GM10847 (cell line): Measurements from ENCODE around the gene BTBD16.

Experiments used
- POLR2A ChIP-seq: IDR thresholded peaks from 2 replicates; pipeline ENCODE4 v1.6.1; 2011; ENCODE audit not compliant: insufficient read length; ENCODE audit errors: extremely low read depth

The BTBD16 gene

DNA sequence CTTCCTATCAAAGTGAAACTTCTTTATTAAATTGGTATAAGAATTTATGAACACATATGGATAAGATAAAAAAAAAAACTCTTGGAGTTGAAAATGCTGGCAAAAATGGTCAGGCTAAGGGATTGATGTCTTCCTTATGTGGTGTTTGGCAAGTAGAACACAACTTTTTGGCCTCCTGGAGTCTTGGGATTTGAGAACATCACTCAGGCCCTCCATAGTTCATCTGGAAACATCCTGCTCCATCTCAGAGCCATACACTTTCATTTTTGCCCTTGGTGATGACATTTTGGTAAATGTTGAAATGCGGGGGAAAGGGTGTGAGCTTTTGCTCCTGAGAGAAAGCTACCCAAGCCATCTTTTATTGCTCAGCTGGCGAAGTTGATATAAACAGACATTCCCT, 27.5 kb upstream of the BTBD16 start:
- no peak for TF ChIP-seq POLR2A

DNA sequence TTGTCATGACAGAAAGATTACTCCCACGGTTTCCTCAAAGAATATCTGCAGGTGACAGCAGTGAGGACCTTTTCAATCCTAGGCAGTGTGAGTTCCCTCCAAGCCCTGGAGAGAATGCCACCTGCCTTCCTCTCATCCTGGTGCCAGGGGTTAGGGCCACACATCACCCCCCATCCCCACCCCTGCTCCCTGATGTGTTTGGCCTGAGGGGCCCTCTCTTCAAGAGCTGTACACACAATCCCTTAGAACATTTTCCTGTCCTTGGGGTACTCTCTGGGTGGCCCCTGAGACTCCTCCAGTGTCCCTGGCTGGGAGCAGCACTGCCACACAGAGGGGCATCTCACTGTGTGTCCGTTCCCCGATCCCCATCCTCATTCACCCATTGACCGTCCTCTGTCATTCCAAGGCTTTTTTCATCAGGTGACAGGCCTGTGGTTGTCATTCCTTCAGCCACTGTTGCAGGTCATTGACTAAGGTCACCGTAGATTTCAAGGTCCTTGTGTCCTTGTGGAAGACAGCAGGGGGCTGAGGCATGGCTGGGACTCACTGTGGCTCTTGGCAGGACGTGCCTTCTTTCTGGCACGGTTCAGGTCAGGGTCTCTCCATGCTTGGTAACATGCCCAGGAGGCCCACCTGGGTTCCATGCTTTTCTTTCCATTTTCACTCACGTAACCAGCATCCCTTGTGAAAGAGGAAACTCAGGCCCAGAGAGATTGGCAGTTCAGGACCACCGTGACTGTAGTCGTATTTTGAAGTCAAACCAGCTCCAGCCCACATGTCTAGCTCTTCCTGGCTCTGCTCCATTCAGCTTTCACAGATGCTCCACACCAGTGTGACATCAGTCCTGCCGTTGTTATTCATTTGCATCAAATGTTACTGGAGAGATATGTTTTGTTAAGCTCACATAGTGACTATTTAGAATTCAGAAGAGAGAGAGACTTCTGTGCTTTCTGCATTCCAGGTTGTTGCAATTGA, 26.8 kb upstream of the BTBD16 start:
- TF ChIP-seq POLR2A: no peak

DNA sequence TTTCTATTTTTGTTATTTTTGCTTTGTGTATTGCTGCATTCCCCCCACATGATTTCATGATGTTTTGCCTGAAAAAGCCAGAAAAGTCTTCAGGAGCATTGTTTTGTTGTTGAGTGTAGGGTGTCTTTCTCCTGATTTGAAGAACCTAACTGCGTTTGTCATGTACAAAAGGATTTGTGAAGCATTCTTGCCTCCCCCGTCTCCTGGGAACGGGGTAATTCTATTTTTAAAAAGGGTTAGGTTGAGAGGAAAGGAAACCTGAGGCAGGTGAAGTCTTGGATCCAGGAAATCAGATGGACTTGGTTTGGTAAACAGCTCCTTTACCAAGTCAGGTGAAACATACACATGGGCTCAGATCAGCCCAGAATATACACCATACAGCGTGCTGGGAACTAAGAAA, 26.0 kb upstream of the BTBD16 start:
- no peak for TF ChIP-seq POLR2A

DNA sequence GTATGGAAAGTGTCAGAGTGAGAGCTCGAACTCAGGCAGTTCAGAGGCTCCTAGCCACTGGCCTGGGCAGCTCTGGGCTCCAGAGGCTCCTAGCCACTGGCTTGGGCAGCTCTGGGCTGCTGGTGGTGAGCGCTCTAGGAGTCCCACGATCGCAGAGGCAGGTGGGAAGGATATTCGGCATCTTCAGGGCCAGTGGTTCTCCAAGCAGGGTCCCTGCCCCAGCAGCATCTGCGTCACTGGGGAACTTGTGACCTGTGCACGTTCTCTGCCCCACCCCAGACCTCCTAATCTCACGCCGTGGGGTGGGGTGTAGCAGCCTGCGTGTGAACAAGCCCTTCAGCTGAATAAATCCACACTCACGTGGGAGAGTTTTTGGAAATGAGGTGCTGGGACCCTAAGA, 25.2 kb upstream of the BTBD16 start:
- TF ChIP-seq POLR2A: no peak

DNA sequence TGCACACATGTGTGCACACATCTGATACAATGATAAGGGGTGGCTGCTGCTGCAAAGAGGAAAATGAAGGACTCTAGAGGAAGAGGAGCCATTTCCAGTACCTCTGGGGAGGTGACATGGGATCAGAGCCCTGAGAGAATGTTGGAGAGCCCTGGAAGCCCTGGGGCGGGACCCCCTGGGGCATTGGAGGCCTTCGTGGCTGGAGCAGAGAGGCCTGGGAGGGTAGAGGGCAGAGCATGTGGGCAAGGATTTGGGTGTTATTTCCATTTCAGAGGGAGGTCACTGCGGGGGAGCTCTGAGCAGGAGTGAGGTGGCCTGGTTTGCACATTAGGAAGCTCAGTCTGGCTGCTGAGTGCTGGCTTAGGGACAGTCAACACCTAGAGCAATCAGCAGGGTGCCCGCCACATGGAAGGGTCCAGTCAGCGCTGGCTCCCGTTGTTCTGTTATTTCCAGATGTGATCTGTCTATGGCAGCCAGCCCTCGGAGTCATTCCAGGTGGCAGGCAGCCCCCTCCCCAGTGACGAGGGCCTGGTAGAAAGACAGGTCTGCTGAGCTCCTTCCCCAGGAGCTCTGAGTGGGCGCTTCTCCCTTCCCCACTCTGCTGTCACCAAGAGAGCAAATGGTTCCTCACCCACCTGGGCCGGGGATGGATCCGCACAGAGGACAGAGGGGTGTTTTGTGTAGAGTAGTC, 24.1 kb upstream of the BTBD16 start:
- no peak for TF ChIP-seq POLR2A

DNA sequence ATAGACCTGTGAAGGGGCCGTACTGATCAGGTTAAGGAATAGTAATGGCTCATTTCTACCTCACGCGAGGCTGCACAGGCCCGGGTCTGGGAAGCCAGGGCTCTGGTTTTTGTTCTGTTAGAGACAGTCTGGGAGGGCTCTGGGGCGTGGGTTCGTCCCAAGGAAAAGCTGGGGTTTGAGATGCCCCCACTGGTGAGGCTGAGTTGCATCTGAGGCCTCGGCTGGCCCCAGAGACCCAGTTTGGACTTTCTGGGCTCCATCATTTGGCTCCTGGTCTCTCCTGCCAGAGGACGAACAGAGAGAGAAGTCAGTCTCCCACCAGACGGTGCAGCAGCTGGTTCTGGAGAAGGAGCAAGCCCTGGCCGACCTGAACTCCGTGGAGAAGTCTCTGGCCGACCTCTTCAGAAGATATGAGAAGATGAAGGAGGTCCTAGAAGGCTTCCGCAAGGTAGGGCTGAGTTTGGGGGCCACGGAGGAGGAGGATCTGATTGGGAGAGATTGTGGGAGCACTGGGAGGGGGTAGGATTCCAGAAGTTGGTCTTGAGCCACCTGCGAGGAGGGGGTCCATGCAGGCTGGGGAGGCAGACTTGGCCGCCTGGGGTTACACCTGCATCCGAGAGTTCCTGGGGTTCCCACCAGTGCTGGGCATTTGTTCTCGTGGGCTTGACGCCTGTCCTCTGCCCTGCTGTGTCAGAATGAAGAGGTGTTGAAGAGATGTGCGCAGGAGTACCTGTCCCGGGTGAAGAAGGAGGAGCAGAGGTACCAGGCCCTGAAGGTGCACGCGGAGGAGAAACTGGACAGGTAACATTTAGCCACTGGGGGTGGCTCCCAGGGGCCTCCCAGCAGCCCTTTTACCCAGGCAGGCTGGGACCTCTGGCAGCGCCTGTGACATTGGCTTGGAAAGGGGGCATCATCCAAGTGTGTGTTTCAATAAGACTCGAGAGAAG, 22.5 kb upstream of the BTBD16 start:
- TF ChIP-seq POLR2A: no peak

DNA sequence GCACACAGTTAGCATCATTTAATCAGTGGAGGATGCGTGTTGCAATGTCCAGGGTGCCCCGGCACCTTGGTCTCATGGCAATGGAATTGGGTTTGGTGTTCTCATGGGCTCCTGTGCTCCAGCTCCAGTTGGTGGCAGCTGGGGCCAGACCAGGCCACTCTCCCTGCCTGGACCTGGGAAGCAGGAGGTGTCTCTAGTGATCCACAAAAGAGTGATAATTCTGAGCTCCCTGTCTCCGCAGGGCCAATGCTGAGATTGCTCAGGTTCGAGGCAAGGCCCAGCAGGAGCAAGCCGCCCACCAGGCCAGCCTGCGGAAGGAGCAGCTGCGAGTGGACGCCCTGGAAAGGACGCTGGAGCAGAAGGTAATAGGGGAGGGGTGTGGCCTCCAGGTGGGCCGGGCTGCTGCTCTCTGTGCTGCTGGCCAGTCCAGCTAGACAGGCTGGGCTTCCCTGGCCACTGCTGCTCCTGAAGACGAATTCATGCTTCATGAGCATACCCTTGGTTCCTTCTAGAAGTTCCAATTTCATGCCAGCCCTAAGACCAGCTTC, 21.7 kb upstream of the BTBD16 start:
- TF ChIP-seq POLR2A: no peak

DNA sequence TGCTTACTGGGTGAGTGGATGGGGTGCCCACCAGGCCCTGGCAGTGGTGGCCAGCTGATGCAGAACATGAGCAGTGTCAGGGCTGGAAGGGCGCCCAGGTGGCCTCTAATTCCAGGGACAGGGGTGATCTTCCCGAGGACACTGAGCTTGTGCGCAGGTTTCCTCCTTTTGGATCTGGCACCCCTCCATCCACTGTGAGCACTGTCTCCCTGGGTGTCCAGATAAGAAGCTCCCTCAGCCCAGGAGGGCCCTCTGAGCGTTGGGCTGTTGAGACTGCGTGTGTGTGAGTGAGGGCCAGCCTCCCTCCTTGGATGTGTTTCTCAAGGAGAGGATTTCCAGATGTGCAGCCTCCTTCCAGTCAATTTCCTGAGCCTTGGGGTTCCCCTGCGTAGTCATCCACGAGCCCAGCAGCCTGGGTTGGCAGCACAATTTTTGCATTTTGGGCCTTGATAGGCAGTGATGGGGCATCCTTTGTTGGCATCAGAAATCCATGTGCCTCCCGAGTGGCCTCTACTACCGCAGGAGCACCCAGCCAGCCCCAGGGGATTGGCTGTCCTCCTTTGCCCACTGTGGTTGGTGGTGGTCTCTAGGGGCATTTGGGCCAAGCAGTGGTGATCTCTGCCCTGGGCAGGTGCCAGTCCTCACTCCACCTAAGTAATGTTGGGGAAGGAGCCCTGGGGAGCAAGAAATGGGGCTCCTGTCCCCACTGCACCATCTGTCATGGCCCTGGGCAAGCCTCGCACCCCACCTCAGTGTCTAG, 20.9 kb upstream of the BTBD16 start:
- no peak for TF ChIP-seq POLR2A

DNA sequence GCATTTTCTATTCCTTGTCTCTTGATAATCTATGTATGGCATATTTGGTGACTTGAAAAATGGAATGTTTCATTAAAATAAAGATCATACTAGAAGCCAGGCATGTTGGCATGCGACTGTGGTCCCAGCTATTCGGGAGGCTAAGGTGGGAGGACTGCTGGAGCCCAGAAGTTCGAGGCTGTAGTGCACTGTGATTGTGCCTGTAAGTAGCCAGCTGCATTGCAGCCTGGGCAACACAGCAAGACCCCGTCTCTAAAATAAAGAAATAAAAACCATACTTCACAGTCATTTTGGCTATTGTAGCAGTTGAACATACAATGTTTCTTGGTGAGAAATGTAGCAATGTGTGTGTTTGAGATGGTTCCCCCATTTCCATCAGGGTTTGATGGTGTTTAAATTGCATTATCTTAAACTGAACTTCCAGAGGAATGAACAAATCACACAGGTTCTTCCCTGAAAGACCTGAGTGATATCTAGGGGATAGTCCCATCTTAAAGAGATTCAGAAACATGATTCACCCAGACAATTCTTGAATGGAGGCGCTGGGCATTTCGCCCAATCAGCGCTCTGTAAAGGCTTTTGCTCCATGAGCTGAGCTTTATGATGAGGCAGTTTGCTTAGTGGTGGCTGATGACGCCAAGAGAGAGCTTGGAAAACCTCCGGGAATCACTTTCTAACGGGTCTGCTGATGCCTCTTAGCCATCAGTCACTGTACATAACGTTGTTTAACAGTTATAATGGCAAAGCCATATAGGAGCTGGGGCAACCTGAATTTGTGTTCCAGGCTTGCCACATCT, 19.4 kb upstream of the BTBD16 start:
- no peak for TF ChIP-seq POLR2A

DNA sequence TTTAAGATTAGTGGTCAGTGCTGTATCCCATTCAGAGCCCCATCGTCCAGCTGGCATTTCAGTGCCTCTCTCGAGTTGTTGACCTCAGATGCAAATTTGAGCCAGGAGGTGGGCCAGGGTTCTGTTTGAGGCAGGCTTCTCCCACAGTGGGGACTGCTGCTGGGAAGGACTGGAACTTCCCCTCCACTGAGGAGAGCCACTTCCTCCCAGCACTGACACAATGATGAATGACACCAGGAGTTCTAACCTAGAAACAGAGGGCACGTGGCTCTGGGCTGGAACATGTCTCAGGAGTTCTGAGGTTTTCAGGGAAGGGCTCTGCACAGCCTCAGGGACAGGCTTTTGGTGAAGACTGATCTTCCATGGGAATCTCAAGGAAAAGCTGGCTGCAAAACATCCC, 18.3 kb upstream of the BTBD16 start:
- TF ChIP-seq POLR2A: no peak

DNA sequence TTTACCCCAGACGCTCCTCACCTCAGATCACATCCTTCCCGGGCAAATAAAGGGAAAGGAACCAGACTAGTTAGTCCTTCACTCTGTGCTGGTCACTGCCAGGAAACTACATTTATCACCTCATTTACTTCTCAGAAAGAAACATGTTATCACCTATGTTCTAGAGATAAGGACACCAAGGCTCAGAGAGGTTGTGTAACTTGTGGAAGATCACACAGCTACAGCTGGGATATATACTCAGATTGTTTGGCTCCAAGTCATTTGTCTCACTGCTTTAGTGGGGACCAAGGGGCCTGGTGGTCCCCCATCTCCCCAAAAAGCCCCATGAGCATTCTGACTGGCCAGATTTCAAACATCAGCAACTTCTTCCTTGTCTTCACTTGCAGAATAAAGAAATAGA, 17.5 kb upstream of the BTBD16 start:
- no peak for TF ChIP-seq POLR2A

DNA sequence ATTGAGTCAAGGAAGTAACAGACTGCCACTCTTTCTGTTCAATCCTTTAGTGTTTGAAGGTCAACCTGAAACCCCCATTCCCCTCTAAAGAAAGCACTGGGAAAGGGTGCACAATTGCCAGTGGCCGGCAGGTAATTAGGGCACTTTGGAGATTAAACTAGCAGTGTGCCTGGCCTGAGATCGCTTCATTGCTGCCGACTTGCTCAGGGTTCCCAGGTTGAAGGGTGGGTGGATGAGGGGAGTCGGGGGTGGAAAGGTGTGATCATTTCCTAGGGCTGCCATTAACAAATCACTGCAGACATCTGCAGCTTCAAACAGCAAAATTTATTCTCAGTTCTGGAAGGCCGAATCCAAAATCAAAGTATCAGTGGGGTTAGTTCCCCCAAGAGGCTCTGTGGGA, 16.3 kb upstream of the BTBD16 start:
- TF ChIP-seq POLR2A: no peak

DNA sequence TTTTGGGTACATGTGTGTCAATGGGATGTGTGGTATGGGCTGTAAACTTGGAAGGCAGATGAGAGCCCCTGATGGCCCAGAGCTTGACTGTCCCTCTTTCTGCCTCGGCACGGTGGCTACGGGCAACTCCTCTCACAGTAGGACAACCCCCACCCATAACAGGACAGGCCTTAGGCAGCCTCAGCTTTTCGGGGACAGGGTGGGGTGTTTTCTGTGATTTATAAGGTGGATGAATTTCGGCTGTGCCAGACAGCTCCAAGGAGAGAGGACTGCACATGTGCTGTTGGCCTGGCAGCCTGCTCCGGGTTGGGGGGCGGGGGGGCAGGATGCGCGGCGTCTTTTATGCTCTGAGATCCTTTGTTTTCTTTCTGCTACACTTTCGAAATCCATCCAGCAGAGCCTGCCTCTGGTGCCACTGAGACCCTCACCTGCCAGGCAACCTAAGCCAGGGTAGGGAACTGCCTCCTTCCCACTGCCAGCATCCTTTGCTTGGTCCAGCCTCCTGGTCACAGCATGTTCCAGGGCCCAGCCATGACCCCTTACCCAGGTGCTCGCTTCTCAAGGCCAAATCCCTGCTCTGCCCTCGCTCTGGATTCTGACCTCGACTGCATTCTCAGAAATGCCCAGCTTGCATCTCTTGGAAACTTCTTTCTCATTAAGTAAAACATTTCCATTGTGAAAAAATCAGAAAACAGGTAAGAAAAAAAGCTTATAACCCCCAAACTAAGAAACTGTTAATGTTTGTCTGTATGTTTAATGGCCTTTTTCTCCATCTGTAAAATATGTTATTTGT, 15.4 kb upstream of the BTBD16 start:
- TF ChIP-seq POLR2A: no peak
